A549 (cell line): ENCODE measurements around the gene NLRC3.

Experiments
- BCL3 ChIP-seq: fragments of >200 bp; sonication (Bioruptor Twin); formaldehyde crosslinking; IDR thresholded peaks from 3 replicates; pipeline ENCODE4 v1.6.1; 2016
- CEBPB ChIP-seq, 2 experiments: fragments of >200 bp in 1 of 2; sonication (Bioruptor Twin) in 1 of 2; formaldehyde crosslinking in 1 of 2; IDR thresholded peaks; 2 replicates each; pipeline ENCODE4 v1.6.1; 2012 to 2016
- CTCF ChIP-seq: fragments of >200 bp; sonication (Bioruptor Twin); formaldehyde crosslinking; IDR thresholded peaks from 3 replicates; pipeline ENCODE4 v1.5.1; 2016
- JUN ChIP-seq, 2 experiments: fragments of >200 bp; sonication (Bioruptor Twin); formaldehyde crosslinking; IDR thresholded peaks; 2 replicates in 1 of 2; 3 replicates in 1 of 2; pipeline ENCODE4 v1.6.1; 2016 to 2017
- MAFK ChIP-seq: fragments of 450-650 bp; IDR thresholded peaks from 2 replicates; pipeline ENCODE4 v1.6.1; 2014; ENCODE audit not compliant: partially characterized antibody
- NR3C1 ChIP-seq: fragments of >200 bp; sonication (Bioruptor Twin); formaldehyde crosslinking; IDR thresholded peaks from 3 replicates; pipeline ENCODE4 v1.6.1; 2017
- PHF8 ChIP-seq: fragments of 200-600 bp; sonication (generic); IDR thresholded peaks from 2 replicates; pipeline ENCODE4 v1.6.1; 2016; ENCODE audit warnings: low read depth, mild to moderate bottlenecking, antibody characterized with exemption, moderate library complexity, borderline replicate concordance
- RAD21 ChIP-seq, 2 experiments: fragments of >200 bp in 1 of 2; sonication (Bioruptor Twin) in 1 of 2; formaldehyde crosslinking in 1 of 2; IDR thresholded peaks in 1 of 2; conservative IDR thresholded peaks in 1 of 2; 2 replicates in 1 of 2; 3 replicates in 1 of 2; pipeline ENCODE4 v1.6.1; 2012 to 2018; ENCODE audit warnings: inconsistent platforms in 1 of 2
- TFCP2L1 ChIP-seq: fragments of 250-450 bp; sonication (Bioruptor Pico); IDR thresholded peaks from 2 replicates; pipeline ENCODE4 v1.5.0; 2021; ENCODE audit warnings: mild to moderate bottlenecking
- USF2 ChIP-seq: fragments of 450-650 bp; IDR thresholded peaks from 2 replicates; pipeline ENCODE4 v1.6.1; 2014; ENCODE audit warnings: antibody characterized with exemption

GRCh38 chr16:3498988-3499387 lies 78.2 kb downstream of the NLRC3 start:
- TF ChIP-seq CTCF (no peak), MAFK (no peak), JUN (IDR thresholded peaks at IDR 0.05) (no peak), CEBPB (IDR thresholded peaks at IDR 0.05) (no peak), NR3C1 (no peak), BCL3 (no peak), TFCP2L1 (CRISPR knock-in tag) (no peak), RAD21 (conservative IDR thresholded peaks at IDR 0.05 in 1 of 2, IDR thresholded peaks at IDR 0.05 in 1 of 2) (no peak), USF2 (no peak), PHF8 (no peak)
